Measurements from ENCODE around the gene AKIRIN1.

- TF ChIP-seq CTCF (conservative IDR thresholded peaks at IDR 0.05; ENCODE audit: low read length) (no peak), EZH2phosphoT487 (IDR thresholded peaks at IDR 0.05; ENCODE audit: borderline replicate concordance, low read depth, low read length) (no peak)
Measured at GRCh38 chr1:39047374-39048229, 56.5 kb downstream of the AKIRIN1 start.
